Gastrocnemius medialis (tissue), 4 donors: ENCODE results near the gene NPBWR2. TPM values are rescaled to one million over a fixed set of nuclear protein-coding genes. Genes with fewer than 3 reads are reported as not detected.

ENCODE experiments used
- ATAC-seq, 2 donors: fragments of 150-250 bp; one replicate each; pipeline ENCODE4 v1.9.1; 2016
- DNase-seq, 2 donors: peaks; one replicate each; pipeline ENCODE4 v3.0.0-alpha.2; 2019
- H3K27ac ChIP-seq, 4 donors: fragments of 200-600 bp; sonication (generic); 1 replicate in 1 of 4; 2 replicates in 3 of 4; pipeline ENCODE4 v1.5.1; 2016 to 2018; ENCODE audit warnings: mild to moderate bottlenecking in 2 of 4, moderate library complexity in 1 of 4
- H3K27me3 ChIP-seq, 3 donors: fragments of 200-600 bp; sonication (generic) in 2 of 3; 1 replicate in 1 of 3; 2 replicates in 2 of 3; pipeline versions ENCODE4 v1.5.1 to v1.6.0; 2016 to 2019; ENCODE audit warnings: mild to moderate bottlenecking in 1 of 3, moderate library complexity in 1 of 3
- H3K36me3 ChIP-seq, 2 donors: fragments of 200-600 bp; sonication (generic) in 1 of 2; one replicate each; pipeline ENCODE4 v1.5.1; 2017 to 2018
- H3K4me1 ChIP-seq, 2 donors: fragments of 200-600 bp; sonication (generic) in 1 of 2; one replicate each; pipeline ENCODE4 v1.5.1; 2016 to 2017; ENCODE audit warnings: mild to moderate bottlenecking in 2 of 2
- H3K4me3 ChIP-seq, 4 donors: fragments of 200-600 bp; sonication (generic) in 3 of 4; 1 replicate in 1 of 4; 2 replicates in 3 of 4; pipeline ENCODE4 v1.5.1; 2016 to 2019; ENCODE audit warnings: mild to moderate bottlenecking in 2 of 4
- H3K9me3 ChIP-seq, 3 donors: fragments of 200-600 bp; sonication (generic) in 2 of 3; 1 replicate in 1 of 3; 2 replicates in 2 of 3; pipeline ENCODE4 v1.5.1; 2016 to 2019
- POLR2A ChIP-seq, 2 donors: fragments of 450-650 bp; IDR thresholded peaks; one replicate each; pipeline ENCODE4 v1.6.1; 2017; ENCODE audit warnings: antibody characterized with exemption in 2 of 2, mild to moderate bottlenecking in 2 of 2, moderate library complexity in 2 of 2
- in situ Hi-C, 4 donors: fragments of 200-750 bp; cut with MboI; loops; one replicate each; pipeline versions ENCODE4 v1.15.0 to v1.8.0; 2017; ENCODE audit warnings: low sequenced_read_pairs in 4 of 4
- intact Hi-C: fragments of 100-400 bp; cut with DNase I; formaldehyde crosslinking; loops from one replicate; pipeline ENCODE4 v1.15.1; 2023; ENCODE audit warnings: low total_unique reads
- total RNA-seq, 4 donors: library from RNA; depleted of rRNA; stranded (reverse); fragments of >200 nt; gene quantifications; one replicate each; pipeline versions ENCODE4 v1.1.0 to v1.2.3, GENCODE V29; 2016
- TF ChIP-seq, protein P1 (sequence below), 5 experiments: fragments of 450-650 bp in 3 of 5; fragments of 200-600 bp in 2 of 5; sonication (generic) in 2 of 5; IDR thresholded peaks in 4 of 5; conservative IDR thresholded peaks in 1 of 5; 1 replicate in 4 of 5; 2 replicates in 1 of 5; pipeline ENCODE4 v1.5.1; 2016 to 2019; ENCODE audit warnings: antibody characterized with exemption in 5 of 5, mild to moderate bottlenecking in 3 of 5, moderate library complexity in 3 of 5

NPBWR2 gene
- total RNA-seq, 4 donors from 2014 or later = not detected

DNA sequence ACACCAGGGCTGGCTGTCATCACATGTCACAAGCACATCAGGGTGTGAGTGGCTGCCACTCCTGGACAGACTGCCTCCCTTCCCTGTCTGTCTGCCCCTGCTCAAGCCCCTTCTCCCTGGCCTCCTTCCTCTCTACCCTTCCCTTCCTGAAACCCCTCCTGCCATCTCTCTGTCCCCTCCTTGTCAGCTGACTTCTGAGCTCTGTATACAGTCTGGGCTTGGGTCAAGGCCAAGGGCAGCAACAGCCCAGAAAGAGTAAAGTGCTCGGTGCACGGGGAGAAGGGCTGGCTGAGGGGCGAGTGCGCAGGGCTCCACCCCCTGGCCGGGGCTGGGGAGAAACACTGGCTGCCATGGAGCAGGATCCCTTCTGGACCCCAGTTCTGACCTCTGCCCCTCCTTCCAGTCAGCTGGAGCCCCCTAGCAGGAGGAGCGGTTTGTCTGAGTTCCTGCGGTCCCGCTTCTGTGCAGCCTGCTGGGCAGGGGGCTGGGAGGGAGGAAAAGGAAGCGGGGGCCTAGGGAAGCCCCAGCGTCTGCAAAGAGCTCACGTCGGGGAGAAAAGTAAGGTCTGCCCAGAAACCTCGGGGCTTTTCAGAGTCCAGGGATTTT is 25.1 kb downstream of the NPBWR2 start:
- Histone ChIP-seq H3K27ac (no peak overlapping the region), H3K36me3 (no peaks in the 10 kb centered on the region), H3K9me3 (no peaks in the 10 kb centered on the region), H3K4me3 (no peak overlapping the region), H3K4me1 (peaks cover 13 to 18% of the 10 kb centered on the region in 2 donors), H3K27me3 (peaks cover 23 to 35% (median 32%) of the 10 kb centered on the region in 3 donors)
- TF ChIP-seq, protein P1, sequence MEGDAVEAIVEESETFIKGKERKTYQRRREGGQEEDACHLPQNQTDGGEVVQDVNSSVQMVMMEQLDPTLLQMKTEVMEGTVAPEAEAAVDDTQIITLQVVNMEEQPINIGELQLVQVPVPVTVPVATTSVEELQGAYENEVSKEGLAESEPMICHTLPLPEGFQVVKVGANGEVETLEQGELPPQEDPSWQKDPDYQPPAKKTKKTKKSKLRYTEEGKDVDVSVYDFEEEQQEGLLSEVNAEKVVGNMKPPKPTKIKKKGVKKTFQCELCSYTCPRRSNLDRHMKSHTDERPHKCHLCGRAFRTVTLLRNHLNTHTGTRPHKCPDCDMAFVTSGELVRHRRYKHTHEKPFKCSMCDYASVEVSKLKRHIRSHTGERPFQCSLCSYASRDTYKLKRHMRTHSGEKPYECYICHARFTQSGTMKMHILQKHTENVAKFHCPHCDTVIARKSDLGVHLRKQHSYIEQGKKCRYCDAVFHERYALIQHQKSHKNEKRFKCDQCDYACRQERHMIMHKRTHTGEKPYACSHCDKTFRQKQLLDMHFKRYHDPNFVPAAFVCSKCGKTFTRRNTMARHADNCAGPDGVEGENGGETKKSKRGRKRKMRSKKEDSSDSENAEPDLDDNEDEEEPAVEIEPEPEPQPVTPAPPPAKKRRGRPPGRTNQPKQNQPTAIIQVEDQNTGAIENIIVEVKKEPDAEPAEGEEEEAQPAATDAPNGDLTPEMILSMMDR (IDR thresholded peaks at IDR 0.05 in 4 of 5, conservative IDR thresholded peaks at IDR 0.05 in 1 of 5) = no peak
- no peak for TF ChIP-seq POLR2A (IDR thresholded peaks at IDR 0.05)
- ATAC-seq = no peak
- DNase-seq = no peak
- intact Hi-C loops (no loop called here), in situ Hi-C loops (no loop called here)

DNA sequence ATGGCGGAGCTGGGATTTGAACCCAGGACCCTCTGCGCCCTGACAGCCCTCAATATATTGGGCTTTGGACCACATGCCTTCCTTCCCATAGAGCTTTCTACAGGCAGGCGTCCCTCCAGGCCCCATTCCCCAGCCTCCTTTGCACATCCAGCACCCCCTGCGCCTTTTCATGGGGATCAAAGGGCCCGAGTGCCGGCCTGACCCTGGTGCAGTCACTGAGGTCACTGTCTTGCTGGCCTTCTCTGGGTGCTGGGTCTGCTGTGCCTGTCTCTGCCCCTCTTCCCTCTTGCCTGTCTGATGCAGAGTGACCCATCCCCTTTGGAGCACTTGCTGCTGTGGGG is 25.8 kb downstream of the NPBWR2 start:
- no peak overlapping the region for H3K4me3 ChIP-seq
- no peak overlapping the region for H3K27ac ChIP-seq
- H3K4me1 ChIP-seq = peaks cover 13 to 18% of the 10 kb centered on the region in 2 donors
- in situ Hi-C loops (no loop called here), intact Hi-C loops (no loop called here)
- no peak for DNase-seq
- TF ChIP-seq POLR2A (IDR thresholded peaks at IDR 0.05) = no peak
- TF ChIP-seq, protein P1 (IDR thresholded peaks at IDR 0.05 in 4 of 5, conservative IDR thresholded peaks at IDR 0.05 in 1 of 5) = no peak
- H3K9me3 ChIP-seq = no peaks in the 10 kb centered on the region
- ATAC-seq = no peak
- H3K36me3 ChIP-seq = no peaks in the 10 kb centered on the region
- H3K27me3 ChIP-seq = peaks cover 23 to 32% (median 32%) of the 10 kb centered on the region in 3 donors

DNA sequence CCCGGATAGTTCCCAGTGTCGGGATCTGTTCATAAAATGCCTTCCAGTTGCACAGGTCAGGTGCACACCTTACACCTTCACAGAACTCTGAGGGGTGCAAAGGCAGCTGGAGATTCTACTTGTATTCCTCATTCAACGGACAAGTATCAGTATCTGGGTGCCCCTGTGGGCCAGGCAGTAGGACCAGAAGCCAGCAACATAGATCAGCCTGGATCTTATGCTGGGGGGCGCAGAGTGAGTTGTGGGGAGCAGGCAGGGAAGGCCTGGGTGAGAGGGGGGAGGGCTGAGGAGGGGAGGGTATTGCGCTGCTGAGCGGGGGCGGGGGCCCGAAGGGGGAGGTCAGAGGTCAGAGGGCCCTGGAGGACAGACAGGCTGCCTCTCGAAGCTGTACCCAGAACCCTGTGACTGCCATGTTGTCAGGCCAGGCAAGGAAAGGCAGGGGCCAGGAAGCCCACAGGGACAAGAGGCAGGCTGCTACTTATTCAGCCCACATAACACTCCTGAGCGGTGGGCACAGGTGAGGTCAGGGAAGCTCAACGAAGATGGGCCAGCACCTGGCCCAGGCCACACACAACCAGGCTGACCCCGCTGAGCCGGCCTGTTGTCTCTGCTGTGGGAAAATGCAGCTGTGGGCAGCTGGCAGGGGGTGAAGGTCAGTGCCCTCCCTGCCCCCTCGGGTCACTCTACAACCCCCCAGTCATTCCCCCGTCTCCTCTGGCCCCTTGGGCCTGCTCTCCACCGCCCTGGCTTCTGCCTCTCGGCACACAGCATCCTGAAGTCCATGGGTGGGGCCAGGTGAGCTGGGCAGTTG is 26.3 kb downstream of the NPBWR2 start:
- Histone ChIP-seq H3K4me1 (peaks cover 13 to 18% of the 10 kb centered on the region in 2 donors), H3K27ac (no peak overlapping the region), H3K4me3 (peak overlapping the region in 2 of 4 donors; percentile 52 to 76), H3K9me3 (no peaks in the 10 kb centered on the region), H3K27me3 (peaks cover 19 to 28% (median 27%) of the 10 kb centered on the region in 3 donors), H3K36me3 (no peaks in the 10 kb centered on the region)
- in situ Hi-C loops = no loop called here
- ATAC-seq = no peak
- no peak for DNase-seq
- TF ChIP-seq POLR2A (IDR thresholded peaks at IDR 0.05) = no peak
- TF ChIP-seq, protein P1 (IDR thresholded peaks at IDR 0.05 in 4 of 5, conservative IDR thresholded peaks at IDR 0.05 in 1 of 5) = no peak
- intact Hi-C loops = no loop called here

DNA sequence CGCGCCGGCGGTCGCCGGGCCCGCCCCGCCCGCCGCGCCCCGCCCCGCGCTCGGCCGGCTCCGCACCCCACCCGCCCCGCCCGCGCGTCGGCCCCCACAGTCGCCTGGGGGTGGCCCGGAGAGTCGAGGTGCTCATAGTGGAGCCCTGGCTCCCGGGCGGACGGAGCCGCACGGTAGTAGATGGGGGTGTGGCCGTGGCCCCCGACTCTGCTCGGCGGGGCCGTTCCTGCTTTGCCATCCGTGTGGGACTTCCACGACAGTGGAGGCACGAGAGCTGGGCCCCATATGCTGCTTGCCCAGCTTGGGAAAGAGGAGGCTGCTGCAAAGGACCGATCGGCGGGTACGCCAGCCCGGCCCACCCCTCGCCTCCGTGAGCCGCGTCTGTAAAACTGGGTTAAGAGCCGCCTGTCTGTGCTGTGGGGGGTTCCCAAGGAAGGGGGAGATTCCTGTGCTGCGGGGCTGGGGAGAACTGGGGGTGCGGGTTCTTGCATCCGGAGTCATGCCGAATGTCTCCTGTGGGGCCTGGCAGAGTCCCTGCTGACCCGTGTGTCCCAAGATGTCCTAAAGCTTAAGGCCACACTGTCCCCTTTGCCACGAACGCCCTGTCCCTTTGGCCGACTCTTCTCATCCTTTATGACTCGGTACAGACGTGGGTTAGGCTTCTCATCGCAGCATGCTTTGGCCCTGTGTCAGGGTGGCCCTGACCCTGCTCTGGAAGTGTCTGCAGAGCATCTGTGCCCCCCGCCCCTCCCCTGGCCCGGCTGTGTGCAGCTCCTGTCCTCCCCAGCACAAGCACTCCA is 27.2 kb downstream of the NPBWR2 start, which contains the start of gene OPRL1:
TSS of gene OPRL1 (plus strand) at position 70 of the 800 bp plus-strand sequence. CDS start 12,639 bp downstream, outside the sequence.
- H3K36me3 ChIP-seq = no peaks in the 10 kb centered on the region
- peak in 1 of 2 donors; percentile 13 for DNase-seq

More for the DNA sequence above, 27.2 kb downstream of the NPBWR2 start, which contains the start of gene OPRL1:
- no peaks in the 10 kb centered on the region for H3K9me3 ChIP-seq
- H3K4me1 ChIP-seq = peaks cover 13 to 18% of the 10 kb centered on the region in 2 donors
- H3K27ac ChIP-seq = peak within 1 kb of the TSS; percentile 68 to 72 (median 69)
- TF ChIP-seq, protein P1 (IDR thresholded peaks at IDR 0.05 in 4 of 5, conservative IDR thresholded peaks at IDR 0.05 in 1 of 5) = no peak
- TF ChIP-seq POLR2A (IDR thresholded peaks at IDR 0.05) = no peak
- in situ Hi-C loops (no loop called here), intact Hi-C loops (no loop called here)
- ATAC-seq = peak; percentile 23 to 39
- peaks cover 11 to 22% (median 19%) of the 10 kb centered on the region in 3 donors for H3K27me3 ChIP-seq
- H3K4me3 ChIP-seq = peak within 1 kb of the TSS; percentile 65 to 88 (median 74)
